Stimulated activated CD8-positive, alpha-beta memory T cell treated with anti-CD3 and anti-CD28 coated beads, Interleukin-12 subunit alpha, Interleukin-12 subunit beta, amount 100 ng/mL, for 24 hours (primary cell): ENCODE results near the gene BTN3A1.

ENCODE experiments used
- DNase-seq: peaks from one replicate; pipeline ENCODE4 v3.0.0-alpha.2; 2020; ENCODE audit errors: extremely low read depth

Gene BTN3A1

GRCh38 chr6:26379292-26379691 lies 22.8 kb upstream of the BTN3A1 start:
- no peak for DNase-seq

GRCh38 chr6:26379740-26380139 lies 22.3 kb upstream of the BTN3A1 start:
- no peak for DNase-seq

GRCh38 chr6:26380256-26380655 lies 21.8 kb upstream of the BTN3A1 start:
- DNase-seq, result no peak

- no peak for DNase-seq
These were observed 20.0 kb upstream of the BTN3A1 start for GRCh38 chr6:26382121-26382520.

GRCh38 chr6:26383624-26384417 lies 18.3 kb upstream of the BTN3A1 start:
- DNase-seq, result no peak

- no peak for DNase-seq
These were observed 16.3 kb upstream of the BTN3A1 start for GRCh38 chr6:26385734-26386125.

GRCh38 chr6:26387565-26387964 lies 14.5 kb upstream of the BTN3A1 start:
- DNase-seq, result no peak

GRCh38 chr6:26388014-26388413 lies 14.1 kb upstream of the BTN3A1 start:
- no peak for DNase-seq

- DNase-seq, result no peak
These were observed 13.6 kb upstream of the BTN3A1 start for GRCh38 chr6:26388441-26388840.

- no peak for DNase-seq
These were observed 12.7 kb upstream of the BTN3A1 start for GRCh38 chr6:26389349-26389894.

GRCh38 chr6:26390531-26390930 lies 11.5 kb upstream of the BTN3A1 start:
- no peak for DNase-seq

GRCh38 chr6:26392932-26393636 lies 9.0 kb upstream of the BTN3A1 start:
- no peak for DNase-seq

GRCh38 chr6:26394289-26394688 lies 7.8 kb upstream of the BTN3A1 start:
- DNase-seq, result no peak

- DNase-seq, result no peak
These were observed 3.5 kb upstream of the BTN3A1 start for GRCh38 chr6:26398555-26398954.

- no peak for DNase-seq
These were observed 1.4 kb upstream of the BTN3A1 start for GRCh38 chr6:26400626-26401025.

GRCh38 chr6:26401389-26401986 lies 587 bp upstream of the BTN3A1 start:
- DNase-seq, result no peak

GRCh38 chr6:26403893-26404292 lies 1.8 kb downstream of the BTN3A1 start:
- no peak for DNase-seq

- no peak for DNase-seq
These were observed 2.5 kb downstream of the BTN3A1 start for GRCh38 chr6:26404546-26404945.

GRCh38 chr6:26408828-26409730 lies 7.0 kb downstream of the BTN3A1 start:
- DNase-seq, result no peak

- DNase-seq, result no peak
These were observed 9.7 kb downstream of the BTN3A1 start for GRCh38 chr6:26411751-26412150.

- DNase-seq, result no peak
These were observed 10.2 kb downstream of the BTN3A1 start for GRCh38 chr6:26412228-26412627.

- DNase-seq, result no peak
These were observed 10.9 kb downstream of the BTN3A1 start for GRCh38 chr6:26412954-26413353.
